ENCODE data around the gene GPN2. TPM values are rescaled to one million over a fixed set of nuclear protein-coding genes. Genes with fewer than 3 reads are reported as not detected.
"Not testable (repeated sequence)": the region's sequence is repeated elsewhere in the genome, so short reads cannot be mapped to it uniquely, and the experiment has no call there.

The GPN2 gene
- total RNA-seq, 1 donor from 2014 or later: 21.4 TPM

DNA sequence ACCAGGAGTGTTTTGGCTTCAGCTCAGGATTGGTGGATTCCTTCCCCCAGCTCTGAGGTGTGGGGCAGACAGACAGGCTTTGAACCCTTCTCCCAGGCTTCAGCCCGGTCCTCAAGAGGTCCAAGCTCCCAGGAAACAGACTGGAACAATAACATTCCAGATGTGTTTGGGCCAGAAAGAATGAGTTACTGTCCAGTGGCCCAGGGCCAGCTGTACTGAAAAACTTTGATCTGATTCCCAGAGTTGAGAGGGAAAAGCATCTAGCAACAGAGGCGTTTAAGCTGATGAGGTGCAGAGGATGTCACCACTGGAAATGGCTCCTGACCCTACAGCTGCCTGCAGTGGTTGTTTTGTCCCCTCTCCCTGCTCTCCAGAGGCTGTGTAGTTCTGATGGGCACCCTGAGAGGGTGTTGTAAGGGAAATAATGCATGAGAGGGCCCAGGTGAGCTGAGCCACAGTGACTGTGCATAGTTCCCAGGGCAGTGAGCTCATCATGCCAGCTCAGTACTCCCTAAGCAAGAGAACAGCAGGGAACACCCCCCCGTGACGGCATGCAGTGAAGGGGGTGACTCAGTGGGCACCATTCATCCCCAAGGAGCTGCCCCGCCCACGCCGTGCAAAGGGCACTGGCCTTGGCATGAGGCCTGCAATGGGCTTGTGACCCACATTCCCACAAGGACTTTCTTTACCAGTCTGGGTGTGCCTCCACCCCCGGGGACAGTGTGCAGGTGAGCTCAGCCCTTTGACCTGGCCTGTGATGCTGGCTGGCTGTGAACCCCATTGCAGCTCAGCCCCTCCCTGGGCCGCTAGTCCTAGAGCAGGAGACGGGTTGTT, 40.9 kb downstream of the GPN2 start:
- TF ChIP-seq CTCF (IDR thresholded peaks at IDR 0.05; ENCODE audit: partially characterized antibody, unreplicated experiment): no peak
- Mint-ChIP-seq H3K27me3 (ENCODE audit: unreplicated experiment) (no peaks in the 10 kb centered on the region), H3K27ac (ENCODE audit: unreplicated experiment) (no peak overlapping the region), H3K4me3 (ENCODE audit: unreplicated experiment) (no peak overlapping the region), H3K36me3 (ENCODE audit: unreplicated experiment) (no peaks in the 10 kb centered on the region), H3K9me3 (ENCODE audit: unreplicated experiment) (peaks cover 1% of the 10 kb centered on the region), H3K4me1 (ENCODE audit: low read depth, unreplicated experiment) (peaks cover 3% of the 10 kb centered on the region)
- DNase-seq: no peak

- peaks cover 3% of the 10 kb centered on the region for H3K4me1 Mint-ChIP-seq (ENCODE audit: low read depth, unreplicated experiment)
- H3K27me3 Mint-ChIP-seq (ENCODE audit: unreplicated experiment): no peaks in the 10 kb centered on the region
- no peak for DNase-seq
- no peak overlapping the region for H3K27ac Mint-ChIP-seq (ENCODE audit: unreplicated experiment)
- peaks cover 1% of the 10 kb centered on the region for H3K9me3 Mint-ChIP-seq (ENCODE audit: unreplicated experiment)
- TF ChIP-seq CTCF (IDR thresholded peaks at IDR 0.05; ENCODE audit: partially characterized antibody, unreplicated experiment): no peak
- H3K4me3 Mint-ChIP-seq (ENCODE audit: unreplicated experiment): no peak overlapping the region
- no peaks in the 10 kb centered on the region for H3K36me3 Mint-ChIP-seq (ENCODE audit: unreplicated experiment)
Measured at GRCh38 chr1:26848499-26848898, 41.6 kb downstream of the GPN2 start.

- H3K4me1 Mint-ChIP-seq (ENCODE audit: low read depth, unreplicated experiment); H3K4me3 Mint-ChIP-seq (ENCODE audit: unreplicated experiment); DNase-seq; H3K36me3 Mint-ChIP-seq (ENCODE audit: unreplicated experiment); H3K9me3 Mint-ChIP-seq (ENCODE audit: unreplicated experiment); H3K27ac Mint-ChIP-seq (ENCODE audit: unreplicated experiment); H3K27me3 Mint-ChIP-seq (ENCODE audit: unreplicated experiment): not testable (repeated sequence)
Measured at GRCh38 chr1:26847826-26848225, 42.3 kb downstream of the GPN2 start.

- Mint-ChIP-seq H3K4me3 (ENCODE audit: unreplicated experiment) (no peak overlapping the region), H3K9me3 (ENCODE audit: unreplicated experiment) (no peaks in the 10 kb centered on the region), H3K27me3 (ENCODE audit: unreplicated experiment) (no peaks in the 10 kb centered on the region), H3K27ac (ENCODE audit: unreplicated experiment) (no peak overlapping the region), H3K36me3 (ENCODE audit: unreplicated experiment) (no peaks in the 10 kb centered on the region), H3K4me1 (ENCODE audit: low read depth, unreplicated experiment) (no peaks in the 10 kb centered on the region)
- no peak for TF ChIP-seq CTCF (IDR thresholded peaks at IDR 0.05; ENCODE audit: partially characterized antibody, unreplicated experiment)
- DNase-seq: no peak
Measured at GRCh38 chr1:26844424-26845196, 45.5 kb downstream of the GPN2 start.

- no peak overlapping the region for H3K4me3 Mint-ChIP-seq (ENCODE audit: unreplicated experiment)
- no peak for TF ChIP-seq CTCF (IDR thresholded peaks at IDR 0.05; ENCODE audit: partially characterized antibody, unreplicated experiment)
- H3K27me3 Mint-ChIP-seq (ENCODE audit: unreplicated experiment): peaks cover 5% of the 10 kb centered on the region
- no peak overlapping the region for H3K27ac Mint-ChIP-seq (ENCODE audit: unreplicated experiment)
- no peaks in the 10 kb centered on the region for H3K9me3 Mint-ChIP-seq (ENCODE audit: unreplicated experiment)
- no peaks in the 10 kb centered on the region for H3K36me3 Mint-ChIP-seq (ENCODE audit: unreplicated experiment)
- H3K4me1 Mint-ChIP-seq (ENCODE audit: low read depth, unreplicated experiment): no peaks in the 10 kb centered on the region
- DNase-seq: no peak
Measured at GRCh38 chr1:26839779-26840178, 50.3 kb downstream of the GPN2 start.
